Loucy (cell line): ENCODE results near the gene ZFHX3.
"Not testable (repeated sequence)": the region's sequence is repeated elsewhere in the genome, so short reads cannot be mapped to it uniquely, and the experiment has no call there.

ENCODE experiments used
- H2AFZ ChIP-seq: fragments of 200-600 bp; sonication (generic); 2 replicates; pipeline ENCODE4 v1.6.0; 2016; ENCODE audit warnings: antibody characterized with exemption, mild to moderate bottlenecking, low read length, moderate library complexity
- H3F3A ChIP-seq: fragments of 200-600 bp; 2 replicates; pipeline ENCODE4 v1.6.0; 2016; ENCODE audit warnings: antibody characterized with exemption, low read depth, mild to moderate bottlenecking
- H3K27me3 ChIP-seq: fragments of 200-600 bp; sonication (generic); 2 replicates; pipeline ENCODE4 v1.6.1; 2014; ENCODE audit warnings: low read length, mild to moderate bottlenecking; ENCODE audit not compliant: insufficient read depth, poor library complexity, severe bottlenecking
- H3K36me3 ChIP-seq: fragments of 200-600 bp; sonication (generic); 2 replicates; pipeline ENCODE4 v1.6.1; 2016; ENCODE audit warnings: low read length; ENCODE audit not compliant: insufficient read depth
- H3K4me1 ChIP-seq: fragments of 200-600 bp; sonication (generic); 2 replicates; pipeline ENCODE4 v1.5.1; 2014; ENCODE audit warnings: low read length, mild to moderate bottlenecking; ENCODE audit not compliant: insufficient read depth, poor library complexity, severe bottlenecking
- H3K4me2 ChIP-seq: fragments of 200-600 bp; sonication (generic); 2 replicates; pipeline ENCODE4 v1.6.0; 2014; ENCODE audit warnings: antibody characterized with exemption, low read length, low read depth, mild to moderate bottlenecking; ENCODE audit not compliant: poor library complexity, severe bottlenecking
- H3K4me3 ChIP-seq: fragments of 200-600 bp; sonication (generic); 2 replicates; pipeline ENCODE4 v1.5.1; 2014; ENCODE audit warnings: low read length, mild to moderate bottlenecking, mixed read lengths; ENCODE audit not compliant: poor library complexity, severe bottlenecking
- H3K79me2 ChIP-seq: fragments of 200-600 bp; sonication (generic); 2 replicates; pipeline ENCODE4 v1.6.1; 2014; ENCODE audit warnings: low read length; ENCODE audit not compliant: insufficient read depth
- H3K9ac ChIP-seq: fragments of 200-600 bp; sonication (generic); 2 replicates; pipeline ENCODE4 v1.6.0; 2014; ENCODE audit warnings: mild to moderate bottlenecking, low read depth, low read length, moderate library complexity; ENCODE audit not compliant: poor library complexity, severe bottlenecking
- H3K9me2 ChIP-seq: fragments of 200-600 bp; sonication (generic); replicated peaks from 2 replicates; pipeline ENCODE4 v1.6.1; 2016; ENCODE audit warnings: low read depth, low read length, mixed read lengths
- H3K9me3 ChIP-seq: fragments of 200-600 bp; sonication (generic); 2 replicates; pipeline ENCODE4 v1.6.1; 2014; ENCODE audit warnings: mild to moderate bottlenecking, antibody characterized with exemption, low read length, low read depth; ENCODE audit not compliant: insufficient read depth
- H4K20me1 ChIP-seq: fragments of 200-600 bp; sonication (generic); 2 replicates; pipeline ENCODE4 v1.6.0; 2014; ENCODE audit warnings: antibody characterized with exemption, low read length, mild to moderate bottlenecking; ENCODE audit not compliant: insufficient read depth, poor library complexity, severe bottlenecking
- EZH2phosphoT487 ChIP-seq: fragments of 200-600 bp; IDR thresholded peaks from 2 replicates; pipeline ENCODE4 v1.6.1; 2018; ENCODE audit warnings: antibody characterized with exemption, mild to moderate bottlenecking, moderate library complexity, borderline replicate concordance
- TF ChIP-seq, protein P1 (sequence below): fragments of 200-600 bp; sonication (generic); conservative IDR thresholded peaks from 2 replicates; pipeline ENCODE4 v1.5.1; 2014; ENCODE audit warnings: mild to moderate bottlenecking, antibody characterized with exemption, low read length

Gene ZFHX3

GRCh38 chr16:73076324-73076810 is 28.4 kb upstream of the ZFHX3 start:
- TF ChIP-seq EZH2phosphoT487, result no peak
- TF ChIP-seq, protein P1, sequence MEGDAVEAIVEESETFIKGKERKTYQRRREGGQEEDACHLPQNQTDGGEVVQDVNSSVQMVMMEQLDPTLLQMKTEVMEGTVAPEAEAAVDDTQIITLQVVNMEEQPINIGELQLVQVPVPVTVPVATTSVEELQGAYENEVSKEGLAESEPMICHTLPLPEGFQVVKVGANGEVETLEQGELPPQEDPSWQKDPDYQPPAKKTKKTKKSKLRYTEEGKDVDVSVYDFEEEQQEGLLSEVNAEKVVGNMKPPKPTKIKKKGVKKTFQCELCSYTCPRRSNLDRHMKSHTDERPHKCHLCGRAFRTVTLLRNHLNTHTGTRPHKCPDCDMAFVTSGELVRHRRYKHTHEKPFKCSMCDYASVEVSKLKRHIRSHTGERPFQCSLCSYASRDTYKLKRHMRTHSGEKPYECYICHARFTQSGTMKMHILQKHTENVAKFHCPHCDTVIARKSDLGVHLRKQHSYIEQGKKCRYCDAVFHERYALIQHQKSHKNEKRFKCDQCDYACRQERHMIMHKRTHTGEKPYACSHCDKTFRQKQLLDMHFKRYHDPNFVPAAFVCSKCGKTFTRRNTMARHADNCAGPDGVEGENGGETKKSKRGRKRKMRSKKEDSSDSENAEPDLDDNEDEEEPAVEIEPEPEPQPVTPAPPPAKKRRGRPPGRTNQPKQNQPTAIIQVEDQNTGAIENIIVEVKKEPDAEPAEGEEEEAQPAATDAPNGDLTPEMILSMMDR, result no peak
- Histone ChIP-seq H3K79me2 (no peaks in the 10 kb centered on the region), H3K4me2 (no peak overlapping the region), H3K27me3 (no peaks in the 10 kb centered on the region), H3K4me1 (peaks cover 6% of the 10 kb centered on the region), H4K20me1 (no peaks in the 10 kb centered on the region), H3F3A (no peaks in the 10 kb centered on the region), H3K9me2 (no peaks in the 10 kb centered on the region), H2AFZ (no peak overlapping the region), H3K36me3 (no peaks in the 10 kb centered on the region), H3K4me3 (no peak overlapping the region), H3K9ac (no peak overlapping the region), H3K9me3 (no peaks in the 10 kb centered on the region)

DNA sequence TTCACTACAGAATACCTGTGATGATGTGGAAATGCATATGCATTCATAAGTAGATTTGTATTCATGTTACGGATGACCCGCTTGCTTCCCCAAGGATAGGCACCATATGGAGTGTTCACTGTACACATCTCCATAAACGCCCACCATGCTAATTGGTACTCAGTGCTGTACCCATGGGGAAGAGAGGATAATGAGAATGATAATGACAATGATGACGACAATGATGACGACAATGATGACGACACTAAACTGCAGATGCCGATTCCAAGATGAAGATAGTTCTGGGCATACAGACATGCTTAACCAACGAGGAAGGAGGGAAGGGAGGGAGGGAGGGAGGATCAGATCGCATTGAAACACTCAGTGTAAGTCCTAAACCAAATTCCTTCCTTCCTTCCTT is 26.5 kb upstream of the ZFHX3 start:
- Histone ChIP-seq H3F3A (no peaks in the 10 kb centered on the region), H3K79me2 (no peaks in the 10 kb centered on the region), H2AFZ (no peak overlapping the region), H3K4me1 (no peaks in the 10 kb centered on the region), H3K9me2 (no peaks in the 10 kb centered on the region), H4K20me1 (no peaks in the 10 kb centered on the region), H3K9ac (no peak overlapping the region), H3K4me2 (no peak overlapping the region), H3K4me3 (no peak overlapping the region), H3K36me3 (no peaks in the 10 kb centered on the region), H3K9me3 (no peaks in the 10 kb centered on the region), H3K27me3 (no peaks in the 10 kb centered on the region)
- no peak for TF ChIP-seq EZH2phosphoT487
- TF ChIP-seq, protein P1, result no peak

- not testable (repeated sequence) for H3K4me1 ChIP-seq, H2AFZ ChIP-seq, H3K27me3 ChIP-seq, H3K4me3 ChIP-seq, H3K9me2 ChIP-seq, H3K79me2 ChIP-seq, H3F3A ChIP-seq, H3K9ac ChIP-seq, H3K4me2 ChIP-seq, H3K9me3 ChIP-seq, H4K20me1 ChIP-seq, H3K36me3 ChIP-seq
These were observed 24.1 kb upstream of the ZFHX3 start for GRCh38 chr16:73072051-73072450.

DNA sequence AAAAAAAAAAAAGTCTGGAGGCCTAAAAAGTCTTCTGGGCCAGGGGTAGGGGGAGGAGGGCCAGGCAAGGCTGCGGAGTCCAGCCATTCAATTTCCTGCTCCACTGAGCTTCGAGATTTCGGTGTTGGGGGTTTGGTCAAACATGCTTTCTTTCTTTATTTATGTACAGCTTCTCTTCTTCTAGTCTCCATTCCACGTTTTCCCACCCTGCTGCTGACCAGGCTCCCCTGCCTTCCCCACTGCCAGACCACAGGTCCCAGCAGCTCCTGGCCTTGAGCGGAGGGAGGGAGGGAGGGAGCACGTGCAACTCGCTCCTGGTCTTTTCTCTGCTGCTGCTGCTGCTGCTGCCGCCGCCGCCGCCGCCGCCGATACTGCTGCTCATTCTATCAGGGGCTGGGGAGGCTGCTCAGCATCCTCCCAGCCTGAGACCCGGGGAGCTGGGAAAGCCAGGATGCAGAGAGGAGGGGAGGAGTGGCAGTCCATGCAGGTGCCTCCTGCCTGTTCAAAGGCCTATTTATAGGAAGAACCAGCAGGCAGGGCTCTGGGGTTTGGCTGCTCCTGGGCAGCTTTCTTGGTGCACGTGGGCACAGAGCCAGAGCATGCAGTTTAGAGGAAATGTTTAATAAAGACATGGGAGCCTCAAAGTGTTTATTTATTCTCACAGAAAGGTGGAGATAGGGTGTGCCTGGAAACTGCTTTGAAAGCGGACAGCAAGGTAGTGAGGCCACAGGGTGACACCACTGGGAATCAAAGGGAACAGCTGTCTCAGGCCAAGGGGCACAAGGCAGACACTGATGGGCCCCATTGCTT is 23.4 kb upstream of the ZFHX3 start:
- Histone ChIP-seq H3K4me3 (no peak overlapping the region), H3K9me3 (no peaks in the 10 kb centered on the region), H3K36me3 (no peaks in the 10 kb centered on the region), H3F3A (no peaks in the 10 kb centered on the region), H3K79me2 (no peaks in the 10 kb centered on the region), H4K20me1 (no peaks in the 10 kb centered on the region), H3K4me2 (no peak overlapping the region), H3K27me3 (no peaks in the 10 kb centered on the region), H3K9me2 (no peaks in the 10 kb centered on the region), H3K4me1 (peaks cover 7% of the 10 kb centered on the region), H2AFZ (no peak overlapping the region), H3K9ac (no peak overlapping the region)
- TF ChIP-seq, protein P1, result no peak
- no peak for TF ChIP-seq EZH2phosphoT487
